ENCODE measurements around the gene TMEM163.
"Not testable (repeated sequence)": the region's sequence is repeated elsewhere in the genome, so short reads cannot be mapped to it uniquely, and the experiment has no call there.

TMEM163 gene

DNA sequence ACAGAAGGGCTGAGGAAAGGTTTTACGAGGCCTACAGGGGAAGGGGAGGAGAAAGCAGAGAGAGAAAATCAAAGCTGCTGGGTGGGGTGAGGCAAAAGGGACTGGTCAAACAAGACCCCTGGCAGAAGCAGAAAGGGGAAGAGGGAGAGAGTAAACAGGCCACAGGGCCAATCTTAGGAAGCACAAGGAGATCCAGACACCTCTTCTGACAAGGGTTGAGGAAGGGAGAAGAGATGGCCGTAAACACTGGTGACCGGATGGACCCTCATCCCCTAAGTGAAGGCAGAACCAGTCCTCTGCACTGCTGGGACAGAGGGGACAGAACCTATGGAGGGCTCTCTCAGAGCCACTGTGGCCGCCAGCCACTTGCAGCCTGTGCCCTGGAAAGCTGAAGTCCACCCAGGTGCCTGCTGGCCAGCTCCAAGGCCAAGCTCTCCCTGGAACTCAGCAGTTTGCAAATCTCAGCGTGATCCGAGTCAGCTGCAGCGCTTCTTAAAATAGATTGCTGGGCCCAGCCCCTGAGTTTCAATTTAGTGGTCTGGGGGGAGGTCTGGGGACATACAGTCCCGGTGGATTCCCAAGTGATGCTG is 108.8 kb downstream of the TMEM163 start:
- no peak for DNase-seq

DNA sequence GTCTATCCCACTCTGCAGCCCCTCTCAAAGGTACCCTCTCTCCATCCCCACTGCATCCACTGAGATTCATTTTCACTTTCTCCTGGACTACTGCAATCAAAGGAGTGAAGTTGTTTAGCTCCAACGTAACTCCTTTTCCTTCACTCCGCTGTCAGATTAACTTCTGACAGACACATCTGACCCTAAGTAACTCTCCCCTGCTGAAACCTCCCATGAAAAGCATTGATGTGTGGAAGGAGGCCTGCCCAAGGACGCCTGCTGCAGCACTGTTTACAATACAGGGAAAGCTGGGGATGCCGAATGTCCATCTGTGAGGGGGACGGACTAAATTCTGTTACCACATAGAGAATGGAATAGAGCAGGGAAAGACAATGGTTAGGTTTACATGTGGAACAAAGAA is 114.8 kb downstream of the TMEM163 start:
- DNase-seq, result no peak

DNA sequence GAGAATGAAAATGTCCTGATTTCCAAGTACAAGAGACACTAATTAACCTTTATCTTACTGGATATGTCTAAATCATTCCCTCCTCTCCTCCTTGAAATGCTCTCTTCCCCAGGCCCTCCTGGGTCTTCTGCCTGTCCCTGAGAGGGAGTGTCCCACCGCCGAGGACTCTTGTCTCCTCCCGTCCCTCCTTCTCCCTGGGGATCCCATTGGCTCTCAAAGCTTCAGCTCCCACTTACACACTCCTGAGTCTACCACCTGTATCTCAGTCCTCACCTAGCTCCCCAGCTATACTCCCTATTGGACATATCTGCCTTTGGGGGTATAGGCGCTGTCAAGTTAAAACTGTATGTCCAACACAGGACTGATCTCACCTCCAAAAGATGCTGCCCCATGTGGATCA is 116.1 kb downstream of the TMEM163 start:
- DNase-seq, result no peak

DNA sequence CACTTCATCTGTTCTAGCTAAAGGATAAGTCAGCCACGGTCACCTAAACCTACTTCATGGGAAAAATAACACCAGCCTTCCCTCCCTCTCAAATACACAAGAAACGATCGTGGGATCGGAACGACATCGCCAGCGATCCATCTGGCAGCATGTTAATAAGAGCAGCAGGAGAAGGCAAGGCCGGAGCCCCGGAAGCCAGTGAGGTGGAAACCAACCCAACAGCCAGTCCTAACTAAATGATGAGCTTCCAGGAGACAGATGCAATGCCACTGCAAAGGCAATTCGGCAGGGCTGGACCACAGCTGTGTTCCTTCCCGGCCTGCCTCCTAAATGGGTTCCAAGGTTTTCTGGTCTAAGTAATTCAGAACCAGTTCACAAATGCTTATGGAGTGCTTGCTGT is 117.5 kb downstream of the TMEM163 start:
- DNase-seq, result no peak

DNA sequence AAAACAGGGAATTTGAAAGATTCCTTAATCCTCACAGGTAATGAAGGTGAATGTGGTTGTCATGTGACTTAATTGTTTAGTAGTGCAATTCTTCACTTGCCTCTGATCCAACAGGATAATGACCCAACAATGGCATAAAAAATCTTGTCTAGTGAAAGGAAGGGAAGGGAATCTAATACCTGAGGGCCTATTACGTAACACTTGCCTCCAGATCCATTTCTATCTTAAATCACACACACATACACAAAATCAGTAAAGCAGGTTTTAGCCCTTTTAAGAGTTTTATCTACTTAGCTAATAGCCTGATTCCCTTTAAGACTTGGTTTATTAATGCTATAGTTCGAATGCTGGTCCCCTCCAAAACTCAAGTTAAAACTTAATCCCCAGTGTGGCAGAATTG is 118.6 kb downstream of the TMEM163 start:
- no peak for DNase-seq

DNA sequence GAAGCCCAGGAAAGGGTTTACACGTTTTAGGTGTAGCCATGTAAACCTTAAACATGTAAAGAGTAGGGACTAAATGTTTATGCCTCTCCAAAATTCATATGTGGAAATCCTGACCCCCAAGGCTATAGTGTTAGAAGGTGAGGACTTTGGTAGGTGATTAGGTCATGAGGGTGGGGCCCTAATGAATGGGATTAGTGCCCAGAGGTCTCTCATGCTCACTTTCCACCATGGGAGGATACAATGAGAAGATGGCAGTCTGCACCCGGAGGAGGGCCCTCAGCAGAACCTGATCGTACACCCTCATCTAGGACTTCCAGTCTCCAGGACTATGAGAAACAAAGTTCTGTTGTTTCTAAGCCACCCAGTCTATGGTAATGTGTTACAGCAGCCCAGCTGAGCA is 119.6 kb downstream of the TMEM163 start:
- no peak for DNase-seq

DNA sequence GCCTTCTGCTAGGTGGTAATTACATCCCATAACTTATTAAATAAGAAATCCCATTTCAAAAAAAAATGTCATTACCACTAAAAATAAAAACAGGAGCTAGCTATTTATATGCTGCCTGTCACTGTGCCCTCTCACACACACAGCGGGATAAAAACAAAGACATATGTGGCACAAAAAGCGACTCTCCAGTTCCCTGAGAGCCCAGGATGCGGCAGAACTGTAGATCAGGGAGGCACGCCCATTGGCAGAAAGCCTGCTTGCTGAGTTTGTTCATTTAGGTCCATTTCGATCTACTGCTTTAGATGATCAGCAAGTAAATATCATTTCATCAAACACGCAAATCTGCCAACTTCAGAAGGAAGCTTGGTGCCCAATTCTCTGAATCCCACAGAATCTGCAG is 124.4 kb downstream of the TMEM163 start:
- DNase-seq, result no peak

DNA sequence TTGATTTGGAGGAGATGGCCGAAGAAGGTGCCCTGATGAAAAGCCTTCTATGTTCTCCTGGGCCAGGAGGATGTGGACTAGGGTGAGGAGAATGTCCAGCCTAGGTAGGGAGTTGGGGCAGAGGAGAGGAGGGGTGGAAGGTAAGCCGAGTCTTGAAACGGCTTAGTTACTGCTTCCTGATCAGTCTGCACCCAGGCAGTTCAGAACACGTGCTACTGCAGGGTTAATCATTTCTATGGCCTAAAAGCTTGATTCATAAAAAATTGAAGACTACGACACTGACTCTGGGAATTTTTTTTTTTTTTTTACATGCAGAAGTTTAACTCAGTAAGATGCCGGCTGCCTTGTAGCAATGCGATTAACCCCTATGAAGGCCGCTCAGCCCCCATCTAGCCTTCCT is 125.3 kb downstream of the TMEM163 start:
- no peak for DNase-seq

DNA sequence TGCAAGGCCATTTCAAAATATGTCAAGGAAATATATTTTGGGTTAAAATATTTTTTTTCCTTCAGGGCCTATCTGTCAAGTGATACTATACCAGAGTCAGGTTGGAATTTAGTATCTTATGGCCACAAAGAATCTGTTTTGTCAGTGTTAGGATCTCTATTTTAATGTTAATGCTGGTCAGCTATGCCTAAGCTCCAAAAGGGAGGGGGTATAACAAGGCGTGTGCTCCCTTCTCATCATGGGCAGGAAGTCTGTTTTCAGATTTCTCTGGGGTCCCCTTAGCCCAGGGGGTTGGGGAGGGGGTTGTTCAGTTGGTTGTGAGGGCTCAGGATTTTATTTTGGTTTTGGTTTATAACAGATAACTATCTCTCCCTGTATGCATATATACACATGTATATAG is 126.4 kb downstream of the TMEM163 start:
- no peak for DNase-seq

DNA sequence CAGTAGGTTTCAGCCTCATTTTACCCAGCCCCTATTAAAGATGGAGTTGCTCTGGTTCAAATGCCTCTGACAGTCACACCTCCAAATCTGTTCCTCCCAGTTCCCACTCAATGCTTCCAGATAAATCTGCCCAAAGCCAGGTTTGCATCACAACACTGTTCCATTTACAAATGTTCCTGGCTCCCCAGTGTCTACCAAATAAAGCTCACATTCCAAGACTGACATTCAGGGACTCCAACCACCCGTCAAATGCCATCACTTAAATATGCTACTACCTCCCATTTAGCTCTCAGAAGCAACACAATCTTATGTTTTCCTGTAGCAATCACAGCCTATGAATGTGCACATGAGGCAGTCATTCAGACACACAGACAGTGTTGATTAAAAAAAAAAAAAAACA is 127.3 kb downstream of the TMEM163 start:
- DNase-seq, result no peak

DNA sequence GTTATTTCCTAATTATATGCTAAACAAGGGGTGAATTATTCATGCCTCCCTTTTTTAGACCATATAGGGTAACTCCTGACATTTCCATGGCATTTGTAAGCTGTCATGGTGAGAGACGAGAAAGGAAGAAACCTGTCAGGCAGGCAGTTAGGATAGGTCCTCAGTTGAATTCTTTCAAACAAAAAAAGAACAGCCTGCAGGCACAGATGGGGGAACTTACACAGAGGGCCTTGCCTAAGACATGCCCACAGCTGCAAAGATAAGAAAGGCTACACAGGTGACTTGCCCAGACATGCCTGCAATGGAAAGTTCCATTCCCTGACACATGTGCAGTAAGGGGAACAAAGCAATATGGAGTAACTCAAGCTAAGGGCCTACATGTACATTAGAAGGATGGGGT is 128.1 kb downstream of the TMEM163 start:
- DNase-seq, result no peak

DNA sequence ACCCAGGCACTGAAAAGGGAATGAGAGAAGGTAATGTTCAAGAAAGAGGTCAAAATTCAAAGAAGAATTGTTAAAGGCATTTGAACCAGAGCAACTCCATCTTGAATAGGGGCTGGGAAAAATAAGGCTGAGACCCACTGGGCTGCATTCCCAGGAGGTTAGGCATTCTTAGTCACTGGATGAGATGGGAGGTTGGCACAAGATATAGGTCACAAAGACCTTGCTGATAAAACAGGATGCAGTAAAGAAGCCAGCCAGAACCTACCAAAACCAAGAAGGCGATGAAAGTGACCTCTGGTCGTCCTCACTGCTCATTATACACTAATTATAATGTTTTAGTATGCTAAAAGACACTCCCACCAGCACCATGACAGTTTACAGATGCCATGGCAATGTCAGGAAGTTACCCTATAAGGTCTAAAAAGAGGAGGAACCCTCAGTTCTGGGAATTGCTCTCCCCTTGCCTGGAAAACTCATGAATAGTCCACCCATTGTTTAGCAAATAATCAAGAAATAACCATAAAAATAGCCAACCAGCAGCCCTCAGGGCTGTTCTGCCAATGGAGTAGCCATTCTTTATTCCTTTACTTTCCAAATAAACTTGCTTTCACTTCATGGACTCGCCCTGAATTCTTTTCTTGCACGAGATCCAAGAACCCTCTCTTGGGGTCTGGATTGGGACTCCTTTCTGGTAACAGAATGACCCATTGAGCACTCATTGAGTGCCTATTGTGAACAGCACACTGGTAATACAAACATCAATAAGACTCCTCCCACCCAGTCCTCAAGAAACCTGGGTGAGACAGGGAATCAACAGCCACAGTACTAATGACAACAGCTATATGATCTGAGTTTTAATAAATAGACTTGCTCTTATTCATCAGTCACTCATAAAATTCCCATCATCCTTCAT is 129.4 kb downstream of the TMEM163 start:
- not testable (repeated sequence) for DNase-seq

DNA sequence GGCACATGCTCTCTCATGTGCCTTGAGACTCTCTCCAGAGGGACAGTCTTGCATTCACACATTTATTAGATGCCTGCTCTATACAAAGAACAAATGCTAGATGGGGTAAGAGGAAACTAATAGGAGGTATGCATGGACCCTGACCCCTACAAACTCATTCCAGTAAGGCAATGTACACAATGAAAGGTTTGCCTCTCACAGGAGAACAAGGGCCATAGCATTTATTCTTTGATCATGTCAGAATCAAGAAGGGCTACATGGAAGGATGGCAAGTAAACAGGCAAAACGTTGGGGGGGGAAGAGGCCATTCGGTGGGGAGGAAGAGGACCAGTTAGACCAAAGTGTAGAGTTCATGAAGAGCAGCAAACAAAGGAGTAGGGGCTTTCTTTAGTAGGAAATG is 130.2 kb downstream of the TMEM163 start:
- DNase-seq, result no peak

DNA sequence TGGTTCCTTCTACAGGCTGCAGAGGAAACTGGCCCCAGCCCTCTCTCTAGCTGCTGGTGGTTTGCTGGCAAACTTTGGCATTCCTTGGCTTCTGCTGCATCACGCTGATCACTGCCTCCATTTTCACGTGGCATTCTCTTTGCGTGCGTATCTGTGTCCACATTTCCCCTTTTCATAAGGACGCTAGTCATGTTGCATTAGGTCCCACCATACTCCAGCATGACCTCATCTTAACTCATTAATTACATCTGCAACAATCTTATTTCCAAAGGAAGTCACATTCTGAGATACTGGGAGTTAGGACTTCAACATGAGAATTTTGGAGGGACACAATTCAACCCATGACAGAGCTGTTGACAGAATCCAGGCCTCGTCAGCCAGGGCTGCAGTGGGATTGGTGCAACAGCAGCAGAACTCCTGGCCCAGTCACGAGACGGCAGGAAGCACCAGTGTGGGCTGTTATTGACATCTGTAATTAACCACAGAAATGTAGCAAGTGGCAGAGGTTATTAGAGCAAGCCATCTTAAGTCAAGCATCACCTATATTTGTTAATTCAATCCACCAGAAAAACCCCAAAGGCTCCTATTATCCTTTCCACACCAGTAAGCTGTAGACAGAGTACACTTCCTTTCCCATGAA is 132.4 kb downstream of the TMEM163 start:
- DNase-seq, result no peak

DNA sequence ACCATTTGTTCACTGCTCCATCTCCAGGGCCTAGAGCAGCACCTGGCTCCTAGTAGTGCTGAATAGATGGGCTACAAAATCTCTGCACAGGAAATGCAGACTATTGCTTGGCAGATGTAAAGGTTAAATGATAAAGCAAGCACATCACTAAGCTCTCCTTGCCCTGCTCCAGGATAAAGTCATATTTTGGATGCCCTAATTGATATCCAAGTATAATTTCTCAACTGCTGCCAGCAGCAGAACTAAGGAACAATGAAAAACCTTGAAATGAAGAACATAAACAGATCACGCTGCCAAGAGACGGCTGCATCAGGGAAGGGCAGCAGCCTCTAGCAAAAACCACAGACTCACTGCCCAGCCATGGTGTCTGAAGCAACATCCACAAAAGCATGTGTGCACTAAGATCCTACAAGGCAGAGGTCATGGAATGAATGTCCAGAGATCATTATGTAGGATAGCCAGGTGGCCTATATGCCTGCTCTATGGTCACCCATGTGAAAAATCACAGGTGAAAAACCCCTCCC is 134.7 kb downstream of the TMEM163 start:
- no peak for DNase-seq

DNA sequence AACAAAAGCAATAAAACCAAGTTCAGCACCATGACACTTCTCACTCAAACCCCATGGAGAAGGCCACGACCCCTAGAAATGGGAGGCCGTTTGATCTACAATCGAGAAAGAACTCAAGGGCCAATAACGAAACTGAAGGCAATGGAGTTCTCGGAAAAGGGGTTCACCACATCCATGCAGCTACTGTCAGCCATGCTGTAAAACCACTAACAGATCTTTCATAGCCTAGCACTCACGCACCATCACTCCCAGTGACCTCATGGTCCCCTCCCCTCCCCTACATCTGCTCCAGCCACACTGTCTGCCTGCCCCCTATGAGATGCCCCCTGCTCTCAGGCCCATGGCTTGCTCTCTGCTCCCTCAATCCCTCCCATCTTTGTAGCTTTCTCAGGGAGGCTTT is 135.3 kb downstream of the TMEM163 start:
- no peak for DNase-seq

DNA sequence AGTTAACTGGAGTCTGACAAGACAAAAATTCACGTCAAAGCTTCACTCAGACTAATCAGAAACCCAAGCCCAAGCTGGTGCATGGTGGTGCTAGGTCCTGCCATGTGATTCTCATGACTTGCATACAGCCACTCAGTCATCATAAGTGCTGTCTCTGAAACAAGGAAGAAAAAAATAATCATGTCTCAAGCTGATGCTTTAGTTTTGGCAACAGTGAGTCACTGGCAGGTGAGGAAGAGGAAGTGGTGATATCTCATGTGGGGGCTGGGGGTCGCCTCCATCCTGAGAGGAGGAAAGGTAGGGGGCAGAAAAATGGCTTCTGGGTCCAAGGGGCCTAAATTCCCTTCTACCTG is 136.3 kb downstream of the TMEM163 start:
- no peak for DNase-seq

DNA sequence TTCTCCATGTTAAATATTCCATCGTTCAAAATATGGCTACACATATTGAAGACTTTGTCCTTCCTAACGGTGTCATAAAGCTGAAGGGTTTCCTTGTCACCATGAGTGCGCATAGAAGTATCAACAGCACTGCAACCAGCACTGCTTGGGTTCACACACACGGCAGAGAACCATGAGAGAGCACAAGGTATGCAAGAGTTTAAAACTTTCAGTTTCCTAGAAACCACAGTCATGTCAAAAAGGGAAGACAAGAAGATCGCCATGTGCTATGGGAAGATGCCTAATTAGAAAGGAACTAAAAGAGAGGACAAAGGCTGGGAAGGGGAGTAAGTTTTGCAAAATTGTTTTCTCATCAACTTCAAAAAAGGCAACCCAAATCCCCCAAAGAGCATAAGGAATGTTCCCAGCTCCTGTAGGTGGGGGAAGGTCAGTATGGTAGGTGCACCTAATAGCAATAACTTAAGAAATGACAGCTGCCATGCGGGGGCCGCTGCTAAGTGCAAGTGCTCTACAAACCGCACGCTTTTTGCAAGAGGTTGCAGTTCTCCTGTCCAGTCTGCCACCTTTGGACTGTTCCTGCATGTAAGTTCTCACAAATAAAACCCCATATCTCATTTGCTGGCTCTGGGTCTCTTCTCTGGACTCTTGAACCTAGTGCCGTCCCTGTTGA is 136.8 kb downstream of the TMEM163 start:
- no peak for DNase-seq

DNA sequence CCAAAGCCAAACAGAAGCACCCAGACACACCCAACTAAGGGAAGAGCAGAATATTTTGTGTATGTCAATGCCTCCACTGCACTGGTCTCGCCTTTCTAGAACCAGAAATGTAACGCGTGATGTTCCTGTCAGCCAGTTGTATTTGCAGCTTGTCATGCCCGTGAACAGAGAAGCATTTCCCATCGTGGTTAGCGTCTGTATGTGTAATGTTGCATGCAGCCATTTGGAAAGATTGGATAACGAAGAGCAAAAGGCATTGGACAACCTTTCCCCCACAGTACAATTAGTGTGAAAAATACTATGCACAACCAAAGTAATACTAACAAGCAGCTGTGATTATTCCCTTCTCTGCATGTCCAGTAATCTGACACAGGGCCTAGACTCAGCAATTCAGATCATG is 140.5 kb downstream of the TMEM163 start:
- no peak for DNase-seq

DNA sequence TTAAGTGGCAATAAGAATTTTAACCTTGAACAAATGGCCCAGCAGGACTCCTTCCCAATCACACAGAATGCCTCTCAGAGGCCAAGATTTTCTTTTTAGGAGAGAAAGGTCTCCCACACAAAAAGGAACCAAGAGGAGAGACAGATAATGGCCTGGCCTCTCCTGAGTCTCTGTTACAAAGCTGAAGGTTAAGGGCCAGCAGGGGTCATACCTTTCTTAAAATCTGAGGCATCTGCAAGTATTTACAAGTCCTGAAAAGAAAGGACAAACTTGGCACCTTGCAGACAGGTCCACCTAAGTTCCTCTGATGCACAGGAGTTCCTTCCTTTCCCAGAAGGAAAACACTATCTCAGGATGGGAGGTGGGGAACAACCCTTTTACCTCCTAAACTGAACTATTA is 142.3 kb downstream of the TMEM163 start:
- DNase-seq, result no peak

DNA sequence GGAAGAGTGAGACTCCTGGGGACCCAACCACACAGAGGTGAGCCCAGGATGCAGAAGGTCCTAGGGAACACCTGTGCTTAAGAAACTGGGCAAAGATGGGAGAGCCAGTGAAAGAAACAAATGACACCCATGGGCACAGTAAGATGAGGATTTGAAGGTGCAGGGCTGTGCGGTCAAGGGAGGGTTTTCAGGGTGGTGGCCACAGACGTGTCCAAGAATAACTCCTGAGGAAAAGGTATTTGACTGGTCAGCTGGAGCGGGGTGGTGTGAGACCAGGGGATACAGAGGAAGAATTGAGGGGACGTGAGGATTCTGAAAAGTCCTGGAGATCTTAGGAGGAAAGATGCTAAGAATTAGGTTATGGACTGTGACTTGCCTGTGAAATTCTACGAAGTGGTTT is 142.9 kb downstream of the TMEM163 start:
- no peak for DNase-seq

DNA sequence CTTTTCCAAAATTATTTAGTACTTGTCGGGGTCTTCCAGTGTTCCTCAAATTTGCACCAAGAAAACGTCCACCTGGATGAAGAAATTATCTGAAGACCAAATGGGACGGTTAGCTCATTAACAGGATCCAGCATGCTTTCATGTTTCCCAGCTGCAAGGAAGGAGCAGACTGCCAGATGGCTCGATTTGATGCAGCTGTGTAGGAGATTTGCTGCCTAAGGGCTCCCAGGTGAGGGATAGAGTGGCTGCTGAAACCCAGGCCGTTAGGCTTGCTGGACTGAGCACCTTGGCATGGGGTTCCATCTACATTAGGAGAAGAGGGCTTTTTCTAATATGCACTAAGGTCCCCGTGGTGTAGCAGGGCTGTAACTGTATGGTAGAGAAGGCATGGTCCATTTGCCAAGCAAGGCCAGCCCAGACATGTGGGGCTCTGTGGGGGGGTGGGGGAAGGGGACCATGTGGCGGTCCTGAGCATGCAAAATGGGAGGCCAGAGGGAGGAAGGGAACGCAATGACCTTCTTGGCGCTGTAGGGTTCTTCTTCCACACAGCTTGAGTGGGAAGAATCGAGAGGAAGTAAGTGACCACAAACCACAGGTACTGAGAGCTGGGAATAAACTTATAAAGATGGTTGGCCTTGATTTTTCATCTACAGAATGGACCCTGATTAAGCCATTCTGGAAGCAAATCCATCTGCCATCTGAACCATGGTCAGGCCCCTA is 144.0 kb downstream of the TMEM163 start:
- no peak for DNase-seq

DNA sequence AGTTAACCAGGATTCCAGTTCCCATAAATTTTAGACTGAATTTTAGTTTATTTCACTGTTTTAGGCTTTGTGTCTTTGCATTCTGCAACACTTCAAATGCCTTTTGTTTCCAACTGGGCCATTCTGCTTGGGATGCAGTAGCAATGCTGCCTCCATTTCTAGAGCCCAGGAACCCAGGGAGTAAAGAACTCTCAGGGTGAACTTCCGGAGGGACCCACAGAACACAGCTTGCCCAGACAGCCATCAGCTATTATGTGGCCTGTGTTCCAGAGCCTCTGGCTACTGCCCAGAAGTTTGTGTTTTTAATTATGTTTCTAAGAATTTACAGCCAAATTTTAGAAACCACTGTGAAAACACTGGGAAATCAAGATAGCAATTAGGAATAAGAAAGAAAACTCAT is 145.1 kb downstream of the TMEM163 start:
- no peak for DNase-seq
